ENCODE results near the gene CTNNB1. TPM values are rescaled to one million over a fixed set of nuclear protein-coding genes. Genes with fewer than 3 reads are reported as not detected.

CTNNB1 gene
- total and polyA plus RNA-seq, 2 of the 13 experiments (the other 11 are each of a cell fraction or from before 2014, with no cell fraction given): 398 to 489 TPM

DNA sequence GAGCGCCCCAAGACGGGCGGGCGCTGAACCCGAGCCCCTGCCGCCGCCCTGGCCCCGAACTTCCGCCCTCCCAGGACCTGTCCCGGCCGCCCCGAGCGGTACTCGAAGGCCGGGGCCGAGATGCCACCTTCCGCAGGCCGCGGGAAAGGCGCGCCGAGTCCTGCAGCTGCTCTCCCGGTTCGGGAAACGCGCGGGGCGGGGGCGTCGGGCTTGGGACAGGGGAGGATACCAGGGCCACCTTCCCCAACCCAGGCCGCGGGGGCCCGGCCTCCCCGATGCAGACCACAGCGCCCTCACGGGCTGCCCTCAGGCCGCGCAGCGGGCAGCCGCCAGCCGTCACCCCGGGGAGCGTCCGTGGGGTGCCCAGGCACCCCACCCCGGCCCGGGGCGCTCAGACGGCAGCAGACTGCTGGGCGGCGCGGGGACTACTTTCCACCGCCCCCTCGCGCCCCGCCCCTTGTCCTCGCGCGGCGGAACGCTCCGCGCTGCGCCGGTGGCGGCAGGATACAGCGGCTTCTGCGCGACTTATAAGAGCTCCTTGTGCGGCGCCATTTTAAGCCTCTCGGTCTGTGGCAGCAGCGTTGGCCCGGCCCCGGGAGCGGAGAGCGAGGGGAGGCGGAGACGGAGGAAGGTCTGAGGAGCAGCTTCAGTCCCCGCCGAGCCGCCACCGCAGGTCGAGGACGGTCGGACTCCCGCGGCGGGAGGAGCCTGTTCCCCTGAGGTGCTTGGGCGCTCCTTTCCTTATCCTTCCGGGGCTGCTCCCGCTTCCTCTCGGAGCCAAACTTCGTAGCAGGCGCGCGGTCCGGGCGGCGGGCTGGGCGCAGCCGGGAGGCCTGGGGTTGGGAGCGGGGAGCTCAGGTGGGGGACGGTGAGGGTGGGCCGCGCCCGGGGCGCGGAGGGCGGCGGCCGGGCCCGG is at the start of gene CTNNB1 (continued):
- TF ChIP-seq, protein P1, sequence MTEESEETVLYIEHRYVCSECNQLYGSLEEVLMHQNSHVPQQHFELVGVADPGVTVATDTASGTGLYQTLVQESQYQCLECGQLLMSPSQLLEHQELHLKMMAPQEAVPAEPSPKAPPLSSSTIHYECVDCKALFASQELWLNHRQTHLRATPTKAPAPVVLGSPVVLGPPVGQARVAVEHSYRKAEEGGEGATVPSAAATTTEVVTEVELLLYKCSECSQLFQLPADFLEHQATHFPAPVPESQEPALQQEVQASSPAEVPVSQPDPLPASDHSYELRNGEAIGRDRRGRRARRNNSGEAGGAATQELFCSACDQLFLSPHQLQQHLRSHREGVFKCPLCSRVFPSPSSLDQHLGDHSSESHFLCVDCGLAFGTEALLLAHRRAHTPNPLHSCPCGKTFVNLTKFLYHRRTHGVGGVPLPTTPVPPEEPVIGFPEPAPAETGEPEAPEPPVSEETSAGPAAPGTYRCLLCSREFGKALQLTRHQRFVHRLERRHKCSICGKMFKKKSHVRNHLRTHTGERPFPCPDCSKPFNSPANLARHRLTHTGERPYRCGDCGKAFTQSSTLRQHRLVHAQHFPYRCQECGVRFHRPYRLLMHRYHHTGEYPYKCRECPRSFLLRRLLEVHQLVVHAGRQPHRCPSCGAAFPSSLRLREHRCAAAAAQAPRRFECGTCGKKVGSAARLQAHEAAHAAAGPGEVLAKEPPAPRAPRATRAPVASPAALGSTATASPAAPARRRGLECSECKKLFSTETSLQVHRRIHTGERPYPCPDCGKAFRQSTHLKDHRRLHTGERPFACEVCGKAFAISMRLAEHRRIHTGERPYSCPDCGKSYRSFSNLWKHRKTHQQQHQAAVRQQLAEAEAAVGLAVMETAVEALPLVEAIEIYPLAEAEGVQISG (CRISPR knock-in tag; IDR thresholded peaks at IDR 0.05): peak; percentile 94
- TF ChIP-seq STAT5B (CRISPR knock-in tag; IDR thresholded peaks at IDR 0.05) (peak; percentile 97), ZNF34 (CRISPR knock-in tag; IDR thresholded peaks at IDR 0.05; ENCODE audit: borderline replicate concordance) (no peak), POLR2AphosphoS2 (IDR thresholded peaks at IDR 0.05; ENCODE audit: low read depth, low read length) (peak; percentile 96), NFE2L2 (IDR thresholded peaks at IDR 0.05; ENCODE audit: low read length) (no peak), CREB1 (IDR thresholded peaks at IDR 0.05) (0 out of 2 replicates have a peak, but pooled peaks have one; percentile 27), CREB1 (CRISPR knock-in tag; IDR thresholded peaks at IDR 0.05) (peak; percentile 40; the same call in 1 of the 2 replicates), EP300 (IDR thresholded peaks at IDR 0.05; ENCODE audit: low read depth in 2 of 2, low read length in 2 of 2) (peak in 1 of 2 experiments; percentile 62; a peak in 3 of 4 replicates), EP300 (CRISPR knock-in tag; IDR thresholded peaks at IDR 0.05; ENCODE audit: borderline replicate concordance) (peak; percentile 76), IRF2 (CRISPR knock-in tag; IDR thresholded peaks at IDR 0.05) (peak; percentile 92; the same call in 1 of the 2 replicates), ZNF33B (CRISPR knock-in tag; IDR thresholded peaks at IDR 0.05) (peak; percentile 90), JARID2 (CRISPR knock-in tag; IDR thresholded peaks at IDR 0.05; ENCODE audit: insufficient replicate concordance) (peak; percentile 95), LBX2 (CRISPR knock-in tag; IDR thresholded peaks at IDR 0.05; ENCODE audit: borderline replicate concordance) (peak; percentile 94), KLF6 (CRISPR knock-in tag; IDR thresholded peaks at IDR 0.05) (peak; percentile 98), POLR2G (IDR thresholded peaks at IDR 0.05; ENCODE audit: low read depth, low read length) (peak; percentile 99), MXD3 (CRISPR knock-in tag; IDR thresholded peaks at IDR 0.05) (peak; percentile 88; the same call in 1 of the 2 replicates), ATF7 (IDR thresholded peaks at IDR 0.05) (no peak), ATF7 (CRISPR knock-in tag; IDR thresholded peaks at IDR 0.05) (0 out of 2 replicates have a peak, but pooled peaks have one; percentile 63), CBFB (CRISPR knock-in tag; IDR thresholded peaks at IDR 0.05) (peak; percentile 97), KDM5A (IDR thresholded peaks at IDR 0.05; ENCODE audit: borderline replicate concordance, low read length) (peak; percentile 28; the same call in 1 of the 2 replicates)
- TF ChIP-seq, protein P2, sequence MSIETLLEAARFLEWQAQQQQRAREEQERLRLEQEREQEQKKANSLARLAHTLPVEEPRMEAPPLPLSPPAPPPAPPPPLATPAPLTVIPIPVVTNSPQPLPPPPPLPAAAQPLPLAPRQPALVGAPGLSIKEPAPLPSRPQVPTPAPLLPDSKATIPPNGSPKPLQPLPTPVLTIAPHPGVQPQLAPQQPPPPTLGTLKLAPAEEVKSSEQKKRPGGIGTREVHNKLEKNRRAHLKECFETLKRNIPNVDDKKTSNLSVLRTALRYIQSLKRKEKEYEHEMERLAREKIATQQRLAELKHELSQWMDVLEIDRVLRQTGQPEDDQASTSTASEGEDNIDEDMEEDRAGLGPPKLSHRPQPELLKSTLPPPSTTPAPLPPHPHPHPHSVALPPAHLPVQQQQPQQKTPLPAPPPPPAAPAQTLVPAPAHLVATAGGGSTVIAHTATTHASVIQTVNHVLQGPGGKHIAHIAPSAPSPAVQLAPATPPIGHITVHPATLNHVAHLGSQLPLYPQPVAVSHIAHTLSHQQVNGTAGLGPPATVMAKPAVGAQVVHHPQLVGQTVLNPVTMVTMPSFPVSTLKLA (IDR thresholded peaks at IDR 0.05): no peak
- TF ChIP-seq, protein P3, sequence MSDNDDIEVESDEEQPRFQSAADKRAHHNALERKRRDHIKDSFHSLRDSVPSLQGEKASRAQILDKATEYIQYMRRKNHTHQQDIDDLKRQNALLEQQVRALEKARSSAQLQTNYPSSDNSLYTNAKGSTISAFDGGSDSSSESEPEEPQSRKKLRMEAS (IDR thresholded peaks at IDR 0.05): peak; percentile 91
- TF ChIP-seq, protein P4, sequence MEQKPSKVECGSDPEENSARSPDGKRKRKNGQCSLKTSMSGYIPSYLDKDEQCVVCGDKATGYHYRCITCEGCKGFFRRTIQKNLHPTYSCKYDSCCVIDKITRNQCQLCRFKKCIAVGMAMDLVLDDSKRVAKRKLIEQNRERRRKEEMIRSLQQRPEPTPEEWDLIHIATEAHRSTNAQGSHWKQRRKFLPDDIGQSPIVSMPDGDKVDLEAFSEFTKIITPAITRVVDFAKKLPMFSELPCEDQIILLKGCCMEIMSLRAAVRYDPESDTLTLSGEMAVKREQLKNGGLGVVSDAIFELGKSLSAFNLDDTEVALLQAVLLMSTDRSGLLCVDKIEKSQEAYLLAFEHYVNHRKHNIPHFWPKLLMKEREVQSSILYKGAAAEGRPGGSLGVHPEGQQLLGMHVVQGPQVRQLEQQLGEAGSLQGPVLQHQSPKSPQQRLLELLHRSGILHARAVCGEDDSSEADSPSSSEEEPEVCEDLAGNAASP (CRISPR knock-in tag; IDR thresholded peaks at IDR 0.05; ENCODE audit: borderline replicate concordance): peak; percentile 82

All from HepG2 (cell line).